SK-N-SH treated with all-trans-retinoic acid at 6 μM for 48 hours (cell line): Measurements from ENCODE around the gene GANC.

Source experiments
- CREB5 ChIP-seq: fragments of 250-450 bp; sonication (Bioruptor Pico); IDR thresholded peaks from 2 replicates; pipeline ENCODE4 v1.5.1; 2020; ENCODE audit warnings: low read depth, mild to moderate bottlenecking, moderate library complexity
- TOX ChIP-seq: fragments of 250-450 bp; sonication (Bioruptor Pico); IDR thresholded peaks from 2 replicates; pipeline ENCODE4 v1.8.0; 2021; ENCODE audit warnings: mild to moderate bottlenecking, moderate library complexity, borderline replicate concordance
- ZFP3 ChIP-seq: fragments of 250-450 bp; sonication (Bioruptor Pico); IDR thresholded peaks from 2 replicates; pipeline ENCODE4 v1.5.0; 2020; ENCODE audit warnings: mild to moderate bottlenecking, moderate library complexity
- ZNF70 ChIP-seq: fragments of 450-650 bp; formaldehyde crosslinking; IDR thresholded peaks from 2 replicates; pipeline ENCODE4 v1.5.0; 2020; ENCODE audit warnings: mild to moderate bottlenecking, moderate library complexity

- TF ChIP-seq CREB5 (CRISPR knock-in tag), result no peak
- TF ChIP-seq ZFP3, result no peak
- TF ChIP-seq TOX, result no peak
- no peak for TF ChIP-seq ZNF70 (CRISPR knock-in tag)
Measured at GRCh38 chr15:42332331-42332730, 59.3 kb downstream of the GANC start.
